Colonic mucosa (tissue), 4 donors: ENCODE data around the gene CACNA1D. TPM values are rescaled to one million over a fixed set of nuclear protein-coding genes. Genes with fewer than 3 reads are reported as not detected.

Experiments used
- DNase-seq: peaks from one replicate; pipeline ENCODE4 v3.0.0-alpha.2; 2020
- H3K27ac ChIP-seq: fragments of 200-600 bp; one replicate; pipeline ENCODE4 v1.8.0; 2021
- H3K27me3 ChIP-seq: fragments of 200-600 bp; one replicate; pipeline ENCODE4 v1.8.0; 2021
- H3K36me3 ChIP-seq: fragments of 200-600 bp; one replicate; pipeline ENCODE4 v1.8.0; 2021
- H3K4me1 ChIP-seq: fragments of 200-600 bp; one replicate; pipeline ENCODE4 v1.8.0; 2021; ENCODE audit warnings: mild to moderate bottlenecking
- H3K4me3 ChIP-seq: fragments of 200-600 bp; one replicate; pipeline ENCODE4 v1.8.0; 2021
- H3K9ac ChIP-seq, 2 donors: one replicate each; pipeline ENCODE4 v1.7.0; 2013; ENCODE audit warnings: control low read depth in 2 of 2, low read depth in 2 of 2, low read length in 2 of 2
- H3K9me3 ChIP-seq: fragments of 200-600 bp; one replicate; pipeline ENCODE4 v1.8.0; 2021
- intact Hi-C: fragments of 100-400 bp; cut with DNase I; formaldehyde crosslinking; loops from one replicate; pipeline ENCODE4 v1.14.1; 2022
- total RNA-seq, 2 donors: library from RNA; stranded (reverse); fragmentation: NEBNext Ultra II Directional in 1 of 2; extraction: Animal tissue kit (Norgen Biotek cat#: 25700) in 1 of 2; gene quantifications; one replicate each; pipeline ENCODE4 v1.2.1, GENCODE V29; 2021
- TF ChIP-seq, protein P1 (sequence below): fragments of 200-600 bp; IDR thresholded peaks from one replicate; pipeline ENCODE4 v1.8.0; 2022; ENCODE audit warnings: antibody characterized with exemption, mild to moderate bottlenecking
- donor health status: healthy.
- donor health status: DM: no; HTN: no; CAD: no.
- donor health status: DM: no; HTN: no; CAD: no.

The CACNA1D gene
- total RNA-seq, 2 donors from 2014 or later: 9.6 to 17.1 TPM

DNA sequence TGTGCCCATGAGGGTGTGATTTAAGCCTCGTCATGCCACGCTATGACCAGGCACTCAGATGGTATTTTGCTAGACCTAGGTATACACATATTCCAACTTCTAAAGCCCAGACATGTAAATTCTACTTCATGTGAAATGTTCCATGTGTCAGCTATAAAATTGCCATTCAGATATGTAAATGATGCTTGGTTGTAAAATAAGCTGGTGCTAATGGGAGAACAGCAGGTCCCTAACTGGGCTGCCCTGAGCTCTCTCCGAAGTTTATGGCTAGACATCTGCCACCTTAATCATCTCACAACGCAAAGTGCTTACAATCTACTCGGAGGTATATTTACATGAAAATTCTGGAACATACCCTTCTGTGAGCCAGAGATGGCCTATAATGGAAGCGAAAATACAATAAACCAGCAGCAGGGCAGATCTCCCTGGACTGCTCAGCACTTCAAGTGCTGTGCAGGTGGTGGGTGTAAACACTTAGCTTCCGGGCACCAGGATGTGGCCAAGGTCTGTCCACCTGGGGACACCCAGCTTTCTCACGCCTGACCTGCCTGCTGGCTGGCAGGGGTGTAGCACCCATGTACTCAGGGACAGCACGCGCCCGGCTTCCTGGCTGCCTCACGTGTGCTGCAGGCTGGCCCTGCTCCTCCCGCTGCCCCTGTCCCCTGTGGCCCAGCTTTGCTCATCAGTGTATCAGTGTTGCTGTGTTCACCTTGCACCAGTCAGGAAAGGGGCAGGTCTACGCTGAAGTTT, 269.8 kb downstream of the CACNA1D start:
- Histone ChIP-seq H3K36me3 (no peaks in the 10 kb centered on the region), H3K9me3 (no peaks in the 10 kb centered on the region), H3K27me3 (no peaks in the 10 kb centered on the region), H3K9ac (no peak overlapping the region), H3K27ac (no peak overlapping the region), H3K4me3 (no peak overlapping the region), H3K4me1 (no peaks in the 10 kb centered on the region)
- intact Hi-C loops: no loop called here
- TF ChIP-seq, protein P1, sequence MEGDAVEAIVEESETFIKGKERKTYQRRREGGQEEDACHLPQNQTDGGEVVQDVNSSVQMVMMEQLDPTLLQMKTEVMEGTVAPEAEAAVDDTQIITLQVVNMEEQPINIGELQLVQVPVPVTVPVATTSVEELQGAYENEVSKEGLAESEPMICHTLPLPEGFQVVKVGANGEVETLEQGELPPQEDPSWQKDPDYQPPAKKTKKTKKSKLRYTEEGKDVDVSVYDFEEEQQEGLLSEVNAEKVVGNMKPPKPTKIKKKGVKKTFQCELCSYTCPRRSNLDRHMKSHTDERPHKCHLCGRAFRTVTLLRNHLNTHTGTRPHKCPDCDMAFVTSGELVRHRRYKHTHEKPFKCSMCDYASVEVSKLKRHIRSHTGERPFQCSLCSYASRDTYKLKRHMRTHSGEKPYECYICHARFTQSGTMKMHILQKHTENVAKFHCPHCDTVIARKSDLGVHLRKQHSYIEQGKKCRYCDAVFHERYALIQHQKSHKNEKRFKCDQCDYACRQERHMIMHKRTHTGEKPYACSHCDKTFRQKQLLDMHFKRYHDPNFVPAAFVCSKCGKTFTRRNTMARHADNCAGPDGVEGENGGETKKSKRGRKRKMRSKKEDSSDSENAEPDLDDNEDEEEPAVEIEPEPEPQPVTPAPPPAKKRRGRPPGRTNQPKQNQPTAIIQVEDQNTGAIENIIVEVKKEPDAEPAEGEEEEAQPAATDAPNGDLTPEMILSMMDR: no peak
- DNase-seq: no peak

DNA sequence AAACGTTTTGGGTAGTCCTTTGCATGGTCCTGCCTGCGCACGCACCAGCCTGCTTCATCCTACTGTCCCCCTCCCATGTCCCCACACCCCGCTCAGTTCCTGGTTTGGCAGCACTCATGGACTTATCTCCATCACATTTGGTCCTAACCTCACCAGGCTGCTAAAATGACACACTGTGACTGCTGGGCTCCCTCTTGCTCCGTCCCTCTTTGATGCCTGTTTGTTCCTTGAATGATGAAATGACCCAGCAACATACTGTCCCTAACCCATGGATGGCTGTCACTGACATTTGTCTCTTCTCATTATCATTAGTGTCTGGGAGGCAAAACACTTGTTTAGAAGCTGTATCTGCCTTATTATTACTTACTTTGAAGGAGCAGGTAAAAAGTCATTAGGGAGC, 271.3 kb downstream of the CACNA1D start:
- Histone ChIP-seq H3K9ac (no peak overlapping the region), H3K36me3 (no peaks in the 10 kb centered on the region), H3K27me3 (no peaks in the 10 kb centered on the region), H3K4me3 (no peak overlapping the region), H3K27ac (no peak overlapping the region), H3K4me1 (no peaks in the 10 kb centered on the region), H3K9me3 (no peaks in the 10 kb centered on the region)
- intact Hi-C loops: no loop called here
- DNase-seq: no peak
- TF ChIP-seq, protein P1: no peak

DNA sequence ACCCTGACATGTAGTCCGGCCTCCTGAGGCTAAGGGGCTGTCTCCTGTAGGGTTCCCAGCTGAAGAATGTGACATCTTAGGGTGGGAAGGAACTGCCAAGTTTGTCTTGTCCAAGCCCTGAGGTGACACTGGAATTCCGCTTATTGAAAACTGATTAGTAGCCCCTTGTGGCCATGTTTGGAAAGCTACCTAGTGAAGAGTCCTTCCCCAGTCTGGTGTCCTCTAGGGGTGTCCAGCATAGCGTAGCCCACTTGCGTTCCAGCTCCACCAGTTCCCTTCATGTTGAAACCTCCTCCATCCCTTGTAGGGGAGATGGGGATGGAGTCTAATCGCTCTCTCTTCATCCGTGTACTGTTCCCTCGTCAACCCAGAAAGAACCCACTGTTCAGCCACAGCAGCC, 272.3 kb downstream of the CACNA1D start:
- H3K4me3 ChIP-seq: no peak overlapping the region
- H3K4me1 ChIP-seq: no peaks in the 10 kb centered on the region
- intact Hi-C loops: no loop called here
- H3K36me3 ChIP-seq: no peaks in the 10 kb centered on the region
- DNase-seq: no peak
- H3K9me3 ChIP-seq: no peaks in the 10 kb centered on the region
- no peak overlapping the region for H3K27ac ChIP-seq
- TF ChIP-seq, protein P1: no peak
- no peaks in the 10 kb centered on the region for H3K27me3 ChIP-seq
- H3K9ac ChIP-seq: no peak overlapping the region

DNA sequence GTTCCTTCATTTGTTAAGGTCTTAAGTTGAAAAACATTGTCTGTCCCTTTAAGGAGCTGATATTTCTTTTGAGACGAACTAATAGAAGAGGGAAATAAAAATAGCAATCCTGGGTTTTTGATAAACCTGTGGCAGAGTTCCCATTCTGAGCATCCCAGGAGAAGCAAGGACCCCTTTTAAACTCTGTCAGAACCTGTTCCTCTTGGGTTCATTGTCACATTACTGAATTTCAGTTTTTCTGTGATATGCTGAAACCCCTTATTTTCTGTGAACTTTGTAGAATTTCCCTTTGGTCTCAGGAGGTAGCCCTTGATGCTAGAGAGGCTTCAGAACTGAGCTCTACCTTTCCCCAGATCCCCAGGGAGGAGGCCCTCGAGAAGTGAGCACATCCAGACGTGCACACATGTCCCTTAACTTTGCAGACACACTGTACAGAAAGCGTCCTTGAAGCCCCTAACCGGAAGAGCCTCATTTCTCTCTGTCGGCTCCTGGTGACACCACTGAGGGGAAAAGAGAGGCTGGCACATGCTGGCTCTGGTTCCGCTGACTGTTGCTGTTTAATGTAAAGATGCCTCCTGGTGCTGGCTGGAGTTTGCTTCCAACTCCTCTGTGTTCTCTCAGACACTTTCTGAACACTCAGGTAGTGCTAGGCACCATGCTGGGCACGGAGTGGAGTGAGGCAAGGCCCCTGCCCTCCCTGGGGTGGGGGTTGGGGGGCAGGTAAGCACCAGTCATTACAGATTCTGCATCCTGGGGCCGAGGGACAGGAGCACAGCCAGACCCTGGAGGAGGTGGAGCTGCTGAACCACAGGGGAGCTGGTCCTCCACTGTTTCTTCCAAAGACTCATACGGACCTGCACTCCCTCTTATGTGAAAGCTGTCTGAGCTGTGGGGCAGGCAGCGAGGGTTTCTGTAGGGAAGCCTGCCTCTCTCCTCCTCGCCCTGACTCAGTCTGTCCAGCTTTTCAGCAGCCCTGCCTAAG, 274.4 kb downstream of the CACNA1D start:
- Histone ChIP-seq H3K27ac (no peak overlapping the region), H3K36me3 (no peaks in the 10 kb centered on the region), H3K9ac (no peak overlapping the region), H3K27me3 (no peaks in the 10 kb centered on the region), H3K4me1 (no peaks in the 10 kb centered on the region), H3K9me3 (no peaks in the 10 kb centered on the region), H3K4me3 (no peak overlapping the region)
- no peak for DNase-seq
- TF ChIP-seq, protein P1: no peak
- intact Hi-C loops: no loop called here

DNA sequence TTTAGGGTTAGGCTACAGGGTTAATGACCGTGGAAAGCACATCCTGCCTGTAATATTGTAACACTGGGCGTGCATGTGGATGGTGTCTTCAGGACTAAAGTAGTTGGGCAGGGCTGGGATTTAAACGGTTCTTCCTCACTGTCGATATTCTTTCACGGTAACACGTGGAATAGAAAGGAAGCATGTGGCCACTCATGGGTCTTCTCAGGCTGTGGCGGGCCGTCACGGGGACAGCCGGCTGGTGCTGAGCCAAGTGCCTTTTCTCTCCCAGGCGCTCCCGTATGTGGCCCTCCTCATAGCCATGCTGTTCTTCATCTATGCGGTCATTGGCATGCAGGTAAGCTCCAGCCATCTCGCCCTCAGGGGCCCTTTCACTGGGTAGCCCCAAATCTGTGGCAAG, 278.2 kb downstream of the CACNA1D start:
- intact Hi-C loops: no loop called here
- H3K27ac ChIP-seq: no peak overlapping the region
- H3K9me3 ChIP-seq: no peaks in the 10 kb centered on the region

More for the DNA sequence above, 278.2 kb downstream of the CACNA1D start:
- no peak overlapping the region for H3K4me3 ChIP-seq
- H3K9ac ChIP-seq: no peak overlapping the region
- H3K36me3 ChIP-seq: no peaks in the 10 kb centered on the region
- no peak for DNase-seq
- no peaks in the 10 kb centered on the region for H3K4me1 ChIP-seq
- TF ChIP-seq, protein P1: no peak
- no peaks in the 10 kb centered on the region for H3K27me3 ChIP-seq
